ENCODE results near the gene ATP2C2. TPM values are rescaled to one million over a fixed set of nuclear protein-coding genes. Genes with fewer than 3 reads are reported as not detected.

Gene ATP2C2
- total and polyA plus RNA-seq, 12 donors: 0.07 to 2.2 (median 0.54) TPM; not detected in 2

GRCh38 chr16:84487358-84487757, 119.0 kb downstream of the ATP2C2 start:
- DNase-seq: peak in 1 of 7 donors; percentile 45
- H3K36me3 ChIP-seq (replicated peaks in 1 of 2): no peaks in the 10 kb centered on the region

GRCh38 chr16:84489131-84489530, 120.8 kb downstream of the ATP2C2 start:
- peak in 1 of 7 donors; percentile 46 for DNase-seq
- Histone ChIP-seq H3K27ac (no peak overlapping the region), H3K9me3 (replicated peaks in 1 of 3) (no peaks in the 10 kb centered on the region), H3K4me1 (replicated peaks in 1 of 2) (no peaks in the 10 kb centered on the region), H3K36me3 (replicated peaks in 1 of 2) (peaks cover 0 to 4% of the 10 kb centered on the region in 2 donors), H3K4me3 (no peak overlapping the region), H3K27me3 (no peaks in the 10 kb centered on the region)
- intact Hi-C loops (cut with DNase I): loop anchor here in 1 of 2 donors (10.0 kb wide), 1 partner anchor 524 kb away; the partner anchor contains the start of gene NECAB2
- TF ChIP-seq, protein P1, sequence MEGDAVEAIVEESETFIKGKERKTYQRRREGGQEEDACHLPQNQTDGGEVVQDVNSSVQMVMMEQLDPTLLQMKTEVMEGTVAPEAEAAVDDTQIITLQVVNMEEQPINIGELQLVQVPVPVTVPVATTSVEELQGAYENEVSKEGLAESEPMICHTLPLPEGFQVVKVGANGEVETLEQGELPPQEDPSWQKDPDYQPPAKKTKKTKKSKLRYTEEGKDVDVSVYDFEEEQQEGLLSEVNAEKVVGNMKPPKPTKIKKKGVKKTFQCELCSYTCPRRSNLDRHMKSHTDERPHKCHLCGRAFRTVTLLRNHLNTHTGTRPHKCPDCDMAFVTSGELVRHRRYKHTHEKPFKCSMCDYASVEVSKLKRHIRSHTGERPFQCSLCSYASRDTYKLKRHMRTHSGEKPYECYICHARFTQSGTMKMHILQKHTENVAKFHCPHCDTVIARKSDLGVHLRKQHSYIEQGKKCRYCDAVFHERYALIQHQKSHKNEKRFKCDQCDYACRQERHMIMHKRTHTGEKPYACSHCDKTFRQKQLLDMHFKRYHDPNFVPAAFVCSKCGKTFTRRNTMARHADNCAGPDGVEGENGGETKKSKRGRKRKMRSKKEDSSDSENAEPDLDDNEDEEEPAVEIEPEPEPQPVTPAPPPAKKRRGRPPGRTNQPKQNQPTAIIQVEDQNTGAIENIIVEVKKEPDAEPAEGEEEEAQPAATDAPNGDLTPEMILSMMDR (IDR thresholded peaks at IDR 0.05): no peak
- TF ChIP-seq POLR2A (IDR thresholded peaks at IDR 0.05): no peak
- WGBS, 4 donors: 89 to 93% (median 91%) methylated on average over 8 of the region's 8 CpGs

More at GRCh38 chr16:84487358-84487757, 119.0 kb downstream of the ATP2C2 start:
- intact Hi-C loops (cut with DNase I): loop anchor here in 1 of 2 donors (2.0 to 10.0 kb wide), 2 partner anchors 209 to 523 kb away; partner anchors contain the start of gene NECAB2
- Histone ChIP-seq H3K27ac (no peak overlapping the region), H3K4me3 (no peak overlapping the region), H3K27me3 (no peaks in the 10 kb centered on the region), H3K4me1 (replicated peaks in 1 of 2) (no peaks in the 10 kb centered on the region), H3K9me3 (replicated peaks in 1 of 3) (no peaks in the 10 kb centered on the region)
- TF ChIP-seq, protein P1 (IDR thresholded peaks at IDR 0.05): no peak
- WGBS, 4 donors: 72 to 82% (median 77%) methylated on average over 8 of the region's 8 CpGs

DNA sequence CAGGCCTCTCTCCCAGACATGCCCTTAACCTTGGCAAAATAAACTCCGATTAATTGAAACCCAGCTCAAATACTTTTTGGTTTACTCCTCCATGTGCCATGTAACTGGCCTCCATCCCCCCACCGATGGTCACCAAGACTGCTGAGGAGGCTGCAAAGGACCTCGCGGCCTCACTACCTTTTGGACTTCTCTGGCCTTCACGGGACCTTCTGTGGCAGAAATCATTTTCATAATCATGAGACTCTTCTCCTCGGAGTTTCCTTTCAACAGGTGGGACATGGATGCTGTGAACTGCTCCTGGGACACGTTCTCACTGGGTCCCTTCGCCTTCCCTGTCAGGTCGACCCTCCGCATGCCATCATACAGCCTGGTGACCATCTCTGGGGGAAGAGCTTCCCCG, 127.2 kb downstream of the ATP2C2 start:
- Histone ChIP-seq H3K36me3 (replicated peaks in 1 of 2) (peaks cover 0 to 28% of the 10 kb centered on the region in 2 donors), H3K27ac (no peak overlapping the region), H3K4me3 (no peak overlapping the region), H3K9me3 (replicated peaks in 1 of 3) (no peaks in the 10 kb centered on the region), H3K27me3 (no peaks in the 10 kb centered on the region), H3K4me1 (replicated peaks in 1 of 2) (no peaks in the 10 kb centered on the region)
- intact Hi-C loops (cut with DNase I): no loop called here
- 95 to 96% (median 96%) methylated on average over 11 of the region's 11 CpGs for WGBS, 4 donors
- DNase-seq: peak in 2 of 7 donors; percentile 11 to 38
- TF ChIP-seq, protein P1 (IDR thresholded peaks at IDR 0.05): no peak
- no peak for TF ChIP-seq POLR2A (IDR thresholded peaks at IDR 0.05)

DNA sequence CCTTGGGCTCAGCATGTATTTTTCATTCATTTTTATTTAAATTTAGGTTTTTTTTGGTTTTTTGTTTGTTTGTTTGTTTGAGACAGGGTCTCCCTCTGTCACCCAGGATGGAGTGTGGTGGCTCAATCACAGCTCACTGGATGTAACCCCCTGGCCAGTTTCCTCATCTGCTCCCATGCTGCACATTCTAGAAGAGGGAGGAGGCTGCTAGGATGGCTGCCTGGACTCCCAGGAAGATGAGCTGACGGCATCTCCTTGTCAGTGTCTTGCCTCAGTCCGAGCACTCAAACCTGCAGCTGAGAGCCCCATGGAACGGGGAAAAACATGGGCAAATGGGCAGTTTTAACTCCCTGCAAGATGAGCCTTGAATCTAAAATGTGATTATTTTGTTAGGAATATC, 128.7 kb downstream of the ATP2C2 start:
- H3K27ac ChIP-seq: no peak overlapping the region
- no peaks in the 10 kb centered on the region for H3K4me1 ChIP-seq (replicated peaks in 1 of 2)
- intact Hi-C loops (cut with DNase I): no loop called here
- TF ChIP-seq POLR2A (IDR thresholded peaks at IDR 0.05): no peak
- TF ChIP-seq, protein P1 (IDR thresholded peaks at IDR 0.05): no peak
- H3K4me3 ChIP-seq: no peak overlapping the region
- H3K9me3 ChIP-seq (replicated peaks in 1 of 3): no peaks in the 10 kb centered on the region
- no peaks in the 10 kb centered on the region for H3K27me3 ChIP-seq
- peak in 1 of 7 donors; percentile 33 for DNase-seq
- 89 to 100% (median 98%) methylated on average over 3 of the region's 3 CpGs for WGBS, 4 donors
- H3K36me3 ChIP-seq (replicated peaks in 1 of 2): peaks cover 0 to 28% of the 10 kb centered on the region in 2 donors
